SH-SY5Y (cell line): ENCODE results near the gene KIRREL2.

Experiments
- GATA2 ChIP-seq: IDR thresholded peaks from 2 replicates; pipeline ENCODE4 v1.6.1; 2011; ENCODE audit warnings: mild to moderate bottlenecking, low read depth, low read length
- GATA3 ChIP-seq: IDR thresholded peaks from 2 replicates; pipeline ENCODE4 v1.6.1; 2011; ENCODE audit warnings: low read depth, mild to moderate bottlenecking, low read length, moderate library complexity

- TF ChIP-seq GATA3 = no peak
- no peak for TF ChIP-seq GATA2
Observed at GRCh38 chr19:35904311-35905068, 47.8 kb downstream of the KIRREL2 start.
